ENCODE data around the gene TMEM92. TPM values are rescaled to one million over a fixed set of nuclear protein-coding genes. Genes with fewer than 3 reads are reported as not detected.

Gene TMEM92
- total RNA-seq, 1 experiment from 2014 or later, result not detected

DNA sequence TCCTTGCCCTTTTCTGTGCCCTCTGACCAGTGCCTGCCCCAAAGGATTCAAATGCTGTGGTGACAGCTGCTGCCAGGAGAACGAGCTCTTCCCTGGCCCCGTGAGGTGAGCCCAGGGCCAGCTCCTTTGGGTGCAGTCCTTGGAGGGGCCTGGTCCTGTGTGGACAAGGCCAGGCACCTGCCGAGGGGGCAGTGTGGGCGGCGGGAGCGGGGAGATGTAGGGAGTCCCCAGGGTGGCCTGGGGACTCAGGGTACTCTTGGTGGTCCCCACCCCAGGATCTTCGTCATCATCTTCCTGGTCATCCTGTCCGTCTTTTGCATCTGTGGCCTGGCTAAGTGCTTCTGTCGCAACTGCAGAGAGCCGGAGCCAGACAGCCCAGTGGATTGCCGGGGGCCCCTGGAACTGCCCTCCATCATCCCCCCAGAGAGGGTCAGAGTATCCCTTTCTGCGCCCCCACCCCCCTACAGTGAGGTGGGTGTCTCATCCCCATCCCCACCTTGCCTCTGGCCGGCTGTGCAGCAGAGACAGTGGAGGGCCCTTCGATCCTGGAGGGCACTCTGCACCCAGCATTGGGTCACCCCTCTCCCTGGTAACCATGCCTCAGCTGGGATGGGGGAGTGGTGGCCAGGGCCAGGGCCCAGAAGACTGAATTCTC lies 4.4 kb downstream of the TMEM92 start:
- Histone ChIP-seq H4K20me1 (ENCODE audit: insufficient read depth, low read depth, low read length) (no peaks in the 10 kb centered on the region), H3K9me2 (replicated peaks; ENCODE audit: insufficient read depth, low read length) (no peaks in the 10 kb centered on the region), H2AFZ (ENCODE audit: low read length) (no peak overlapping the region), H3K4me2 (ENCODE audit: low read depth, low read length, poor library complexity, severe bottlenecking) (no peak overlapping the region), H3K79me2 (ENCODE audit: low read length) (no peaks in the 10 kb centered on the region), H3K9me3 (ENCODE audit: low read length) (no peaks in the 10 kb centered on the region), H3K36me3 (ENCODE audit: insufficient read depth, low read length) (no peaks in the 10 kb centered on the region), H3K4me1 (ENCODE audit: low read length) (no peaks in the 10 kb centered on the region), H3K4me3 (ENCODE audit: low read length) (no peak overlapping the region), H3K27me3 (ENCODE audit: low read length) (no peaks in the 10 kb centered on the region), H3K9ac (ENCODE audit: low read length) (no peak overlapping the region), H3K27ac (ENCODE audit: low read length) (no peak overlapping the region)
- no peak for DNase-seq

- no peaks in the 10 kb centered on the region for H3K27me3 ChIP-seq (ENCODE audit: low read length)
These were observed 4.9 kb downstream of the TMEM92 start for GRCh38 chr17:50279181-50279526.

GRCh38 chr17:50279639-50280038 lies 5.4 kb downstream of the TMEM92 start:
- Histone ChIP-seq H3K9me3 (ENCODE audit: low read length) (no peaks in the 10 kb centered on the region), H2AFZ (ENCODE audit: low read length) (no peak overlapping the region), H3K4me3 (ENCODE audit: low read length) (no peak overlapping the region), H3K27ac (ENCODE audit: low read length) (no peak overlapping the region), H3K27me3 (ENCODE audit: low read length) (no peaks in the 10 kb centered on the region), H4K20me1 (ENCODE audit: insufficient read depth, low read depth, low read length) (no peaks in the 10 kb centered on the region), H3K9ac (ENCODE audit: low read length) (no peak overlapping the region), H3K4me2 (ENCODE audit: low read depth, low read length, poor library complexity, severe bottlenecking) (no peak overlapping the region), H3K9me2 (replicated peaks; ENCODE audit: insufficient read depth, low read length) (no peaks in the 10 kb centered on the region), H3K36me3 (ENCODE audit: insufficient read depth, low read length) (no peaks in the 10 kb centered on the region), H3K79me2 (ENCODE audit: low read length) (no peaks in the 10 kb centered on the region), H3K4me1 (ENCODE audit: low read length) (no peaks in the 10 kb centered on the region)
- DNase-seq, result no peak

More at GRCh38 chr17:50279181-50279526, 4.9 kb downstream of the TMEM92 start:
- Histone ChIP-seq H3K36me3 (ENCODE audit: insufficient read depth, low read length) (no peaks in the 10 kb centered on the region), H2AFZ (ENCODE audit: low read length) (no peak overlapping the region), H3K27ac (ENCODE audit: low read length) (no peak overlapping the region), H3K79me2 (ENCODE audit: low read length) (no peaks in the 10 kb centered on the region), H4K20me1 (ENCODE audit: insufficient read depth, low read depth, low read length) (no peaks in the 10 kb centered on the region), H3K9ac (ENCODE audit: low read length) (no peak overlapping the region), H3K4me1 (ENCODE audit: low read length) (no peaks in the 10 kb centered on the region), H3K4me2 (ENCODE audit: low read depth, low read length, poor library complexity, severe bottlenecking) (no peak overlapping the region), H3K9me2 (replicated peaks; ENCODE audit: insufficient read depth, low read length) (no peaks in the 10 kb centered on the region), H3K9me3 (ENCODE audit: low read length) (no peaks in the 10 kb centered on the region), H3K4me3 (ENCODE audit: low read length) (no peak overlapping the region)
- no peak for DNase-seq

GRCh38 chr17:50280068-50280467 lies 5.8 kb downstream of the TMEM92 start:
- Histone ChIP-seq H3K27me3 (ENCODE audit: low read length) (no peaks in the 10 kb centered on the region), H3K36me3 (ENCODE audit: insufficient read depth, low read length) (no peaks in the 10 kb centered on the region), H3K9ac (ENCODE audit: low read length) (no peak overlapping the region), H3K4me3 (ENCODE audit: low read length) (no peak overlapping the region), H3K4me2 (ENCODE audit: low read depth, low read length, poor library complexity, severe bottlenecking) (no peak overlapping the region), H3K9me3 (ENCODE audit: low read length) (no peaks in the 10 kb centered on the region), H4K20me1 (ENCODE audit: insufficient read depth, low read depth, low read length) (no peaks in the 10 kb centered on the region), H3K27ac (ENCODE audit: low read length) (no peak overlapping the region), H2AFZ (ENCODE audit: low read length) (no peak overlapping the region), H3K4me1 (ENCODE audit: low read length) (no peaks in the 10 kb centered on the region), H3K9me2 (replicated peaks; ENCODE audit: insufficient read depth, low read length) (no peaks in the 10 kb centered on the region), H3K79me2 (ENCODE audit: low read length) (no peaks in the 10 kb centered on the region)
- no peak for DNase-seq

DNA sequence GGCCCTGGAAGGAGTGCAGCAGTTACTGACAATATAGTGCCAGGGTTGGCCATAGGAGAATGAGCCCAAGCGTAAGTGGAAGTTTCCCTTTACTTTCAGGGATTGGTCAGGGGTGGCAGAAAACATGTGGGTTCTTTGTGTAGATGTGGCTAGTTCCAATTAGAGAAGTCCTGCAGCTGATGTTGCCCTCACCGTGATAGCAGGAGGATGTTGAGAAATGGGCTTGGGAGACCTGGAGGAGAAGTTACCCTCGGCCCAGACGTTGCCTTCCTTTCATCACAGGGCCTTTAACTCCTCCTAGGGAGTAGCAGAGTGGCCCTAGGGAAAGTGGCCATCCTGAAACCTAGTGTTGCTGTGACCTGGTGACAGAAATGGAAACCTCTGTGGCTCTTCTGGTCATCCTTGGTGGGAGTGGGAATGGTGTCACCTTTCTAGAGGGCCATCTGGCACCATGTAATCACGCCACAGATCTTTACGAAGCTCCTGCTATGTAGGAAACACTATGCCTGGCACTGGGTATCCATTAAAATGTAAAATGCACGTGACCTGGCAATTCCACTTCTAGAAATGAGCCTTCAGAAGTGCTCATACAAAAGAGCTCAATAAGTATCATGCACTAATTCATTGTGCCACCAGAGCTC lies 6.7 kb downstream of the TMEM92 start:
- no peaks in the 10 kb centered on the region for H3K4me1 ChIP-seq (ENCODE audit: low read length)
- H3K4me2 ChIP-seq (ENCODE audit: low read depth, low read length, poor library complexity, severe bottlenecking), result no peak overlapping the region
- no peak overlapping the region for H3K27ac ChIP-seq (ENCODE audit: low read length)
- H3K9me3 ChIP-seq (ENCODE audit: low read length), result no peaks in the 10 kb centered on the region
- no peaks in the 10 kb centered on the region for H3K36me3 ChIP-seq (ENCODE audit: insufficient read depth, low read length)
- H3K9ac ChIP-seq (ENCODE audit: low read length), result no peak overlapping the region
- no peak overlapping the region for H3K4me3 ChIP-seq (ENCODE audit: low read length)
- H3K79me2 ChIP-seq (ENCODE audit: low read length), result no peaks in the 10 kb centered on the region
- H2AFZ ChIP-seq (ENCODE audit: low read length), result no peak overlapping the region
- DNase-seq, result no peak
- no peaks in the 10 kb centered on the region for H3K9me2 ChIP-seq (replicated peaks; ENCODE audit: insufficient read depth, low read length)
- no peaks in the 10 kb centered on the region for H3K27me3 ChIP-seq (ENCODE audit: low read length)
- no peaks in the 10 kb centered on the region for H4K20me1 ChIP-seq (ENCODE audit: insufficient read depth, low read depth, low read length)

- no peak overlapping the region for H3K27ac ChIP-seq (ENCODE audit: low read length)
- DNase-seq, result no peak
- H3K4me3 ChIP-seq (ENCODE audit: low read length), result no peak overlapping the region
- H2AFZ ChIP-seq (ENCODE audit: low read length), result no peak overlapping the region
- no peaks in the 10 kb centered on the region for H3K36me3 ChIP-seq (ENCODE audit: insufficient read depth, low read length)
- H3K4me2 ChIP-seq (ENCODE audit: low read depth, low read length, poor library complexity, severe bottlenecking), result no peak overlapping the region
- H3K9me2 ChIP-seq (replicated peaks; ENCODE audit: insufficient read depth, low read length), result no peaks in the 10 kb centered on the region
- H3K79me2 ChIP-seq (ENCODE audit: low read length), result no peaks in the 10 kb centered on the region
- H3K27me3 ChIP-seq (ENCODE audit: low read length), result no peaks in the 10 kb centered on the region
- no peaks in the 10 kb centered on the region for H3K4me1 ChIP-seq (ENCODE audit: low read length)
- H3K9ac ChIP-seq (ENCODE audit: low read length), result no peak overlapping the region
- no peaks in the 10 kb centered on the region for H4K20me1 ChIP-seq (ENCODE audit: insufficient read depth, low read depth, low read length)
- no peaks in the 10 kb centered on the region for H3K9me3 ChIP-seq (ENCODE audit: low read length)
These were observed 7.6 kb downstream of the TMEM92 start for GRCh38 chr17:50281739-50282401.

- H3K4me3 ChIP-seq (ENCODE audit: low read length), result no peak overlapping the region
- no peak for DNase-seq
- H3K36me3 ChIP-seq (ENCODE audit: insufficient read depth, low read length), result no peaks in the 10 kb centered on the region
- no peaks in the 10 kb centered on the region for H4K20me1 ChIP-seq (ENCODE audit: insufficient read depth, low read depth, low read length)
- no peak overlapping the region for H3K27ac ChIP-seq (ENCODE audit: low read length)
- H3K79me2 ChIP-seq (ENCODE audit: low read length), result no peaks in the 10 kb centered on the region
- H3K4me1 ChIP-seq (ENCODE audit: low read length), result no peaks in the 10 kb centered on the region
- H3K9me3 ChIP-seq (ENCODE audit: low read length), result no peaks in the 10 kb centered on the region
- H2AFZ ChIP-seq (ENCODE audit: low read length), result no peak overlapping the region
- no peak overlapping the region for H3K4me2 ChIP-seq (ENCODE audit: low read depth, low read length, poor library complexity, severe bottlenecking)
- H3K9me2 ChIP-seq (replicated peaks; ENCODE audit: insufficient read depth, low read length), result no peaks in the 10 kb centered on the region
- H3K27me3 ChIP-seq (ENCODE audit: low read length), result no peaks in the 10 kb centered on the region
- H3K9ac ChIP-seq (ENCODE audit: low read length), result no peak overlapping the region
These were observed 9.0 kb downstream of the TMEM92 start for GRCh38 chr17:50283246-50283645.

- H3K79me2 ChIP-seq (ENCODE audit: low read length), result no peaks in the 10 kb centered on the region
- H3K4me2 ChIP-seq (ENCODE audit: low read depth, low read length, poor library complexity, severe bottlenecking), result no peak overlapping the region
- no peak overlapping the region for H3K9ac ChIP-seq (ENCODE audit: low read length)
- no peak for DNase-seq
- no peaks in the 10 kb centered on the region for H3K9me3 ChIP-seq (ENCODE audit: low read length)
- H3K27ac ChIP-seq (ENCODE audit: low read length), result no peak overlapping the region
- no peaks in the 10 kb centered on the region for H3K36me3 ChIP-seq (ENCODE audit: insufficient read depth, low read length)
- no peaks in the 10 kb centered on the region for H3K27me3 ChIP-seq (ENCODE audit: low read length)
- H3K4me3 ChIP-seq (ENCODE audit: low read length), result no peak overlapping the region
- H2AFZ ChIP-seq (ENCODE audit: low read length), result no peak overlapping the region
- H3K9me2 ChIP-seq (replicated peaks; ENCODE audit: insufficient read depth, low read length), result no peaks in the 10 kb centered on the region
- no peaks in the 10 kb centered on the region for H4K20me1 ChIP-seq (ENCODE audit: insufficient read depth, low read depth, low read length)
- no peaks in the 10 kb centered on the region for H3K4me1 ChIP-seq (ENCODE audit: low read length)
These were observed 9.4 kb downstream of the TMEM92 start for GRCh38 chr17:50283714-50284113.

All from Karpas-422 (cell line).